Subcutaneous adipose tissue (tissue), 4 donors: Measurements from ENCODE around the gene REXO1. TPM values are rescaled to one million over a fixed set of nuclear protein-coding genes. Genes with fewer than 3 reads are reported as not detected.

Source experiments
- total RNA-seq, 4 donors: library from RNA; depleted of rRNA; stranded (reverse); fragments of >200 nt; gene quantifications; one replicate each; pipeline ENCODE4 v1.1.0, GENCODE V29; 2016
- TF ChIP-seq, protein P1 (sequence below): fragments of 450-650 bp; IDR thresholded peaks from one replicate; pipeline ENCODE4 v1.5.1; 2016; ENCODE audit warnings: low read depth, mild to moderate bottlenecking, control low read depth, antibody characterized with exemption, moderate library complexity

REXO1 gene
- total RNA-seq, 4 donors from 2014 or later: 12.3 to 30.5 (median 20.1) TPM

- TF ChIP-seq, protein P1, sequence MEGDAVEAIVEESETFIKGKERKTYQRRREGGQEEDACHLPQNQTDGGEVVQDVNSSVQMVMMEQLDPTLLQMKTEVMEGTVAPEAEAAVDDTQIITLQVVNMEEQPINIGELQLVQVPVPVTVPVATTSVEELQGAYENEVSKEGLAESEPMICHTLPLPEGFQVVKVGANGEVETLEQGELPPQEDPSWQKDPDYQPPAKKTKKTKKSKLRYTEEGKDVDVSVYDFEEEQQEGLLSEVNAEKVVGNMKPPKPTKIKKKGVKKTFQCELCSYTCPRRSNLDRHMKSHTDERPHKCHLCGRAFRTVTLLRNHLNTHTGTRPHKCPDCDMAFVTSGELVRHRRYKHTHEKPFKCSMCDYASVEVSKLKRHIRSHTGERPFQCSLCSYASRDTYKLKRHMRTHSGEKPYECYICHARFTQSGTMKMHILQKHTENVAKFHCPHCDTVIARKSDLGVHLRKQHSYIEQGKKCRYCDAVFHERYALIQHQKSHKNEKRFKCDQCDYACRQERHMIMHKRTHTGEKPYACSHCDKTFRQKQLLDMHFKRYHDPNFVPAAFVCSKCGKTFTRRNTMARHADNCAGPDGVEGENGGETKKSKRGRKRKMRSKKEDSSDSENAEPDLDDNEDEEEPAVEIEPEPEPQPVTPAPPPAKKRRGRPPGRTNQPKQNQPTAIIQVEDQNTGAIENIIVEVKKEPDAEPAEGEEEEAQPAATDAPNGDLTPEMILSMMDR: no peak
These were observed 18.5 kb upstream of the REXO1 start for GRCh38 chr19:1866693-1867348.

DNA sequence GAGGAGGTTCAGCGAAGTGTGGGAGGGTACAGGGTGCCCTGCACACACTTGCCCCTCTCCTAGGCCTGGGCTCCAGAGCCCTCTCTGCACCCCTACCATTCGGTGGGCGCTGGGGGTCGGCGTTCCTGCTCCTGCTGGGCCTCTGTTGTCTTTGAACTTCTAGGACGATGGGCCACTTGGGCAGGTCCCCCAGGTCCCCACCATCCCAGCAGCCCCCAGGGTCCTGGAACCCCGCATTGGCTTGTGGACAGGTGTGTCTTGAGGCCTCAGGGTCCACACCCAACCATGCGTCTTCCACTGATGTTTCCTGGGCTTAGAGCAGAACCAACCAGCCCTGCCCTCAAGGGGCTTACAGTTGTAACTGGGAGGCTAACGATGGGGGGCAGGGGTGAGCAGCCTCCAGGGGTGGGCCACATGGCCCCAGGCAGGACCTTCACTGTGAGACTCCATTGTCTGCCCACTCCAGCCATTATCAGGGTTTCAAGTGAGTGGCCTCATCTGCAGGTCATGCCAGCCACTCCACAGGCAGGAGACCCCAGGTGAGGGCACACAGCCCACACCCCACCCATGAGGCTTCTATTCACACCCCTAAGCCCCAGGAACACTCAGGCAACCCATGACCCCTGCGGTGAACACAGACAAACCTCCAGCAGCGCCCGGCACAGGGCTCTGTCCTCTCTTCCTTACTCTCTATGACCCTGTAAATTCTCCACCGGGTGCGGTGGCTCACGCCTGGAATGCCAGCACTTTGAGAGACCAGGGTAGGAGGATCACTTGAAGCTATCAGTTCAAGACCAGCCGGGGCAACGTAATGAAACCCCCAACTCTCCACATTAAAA lies 17.1 kb upstream of the REXO1 start:
- TF ChIP-seq, protein P1: no peak

- TF ChIP-seq, protein P1: no peak
These were observed 16.3 kb upstream of the REXO1 start for GRCh38 chr19:1864480-1865171.

GRCh38 chr19:1863638-1864479 lies 15.6 kb upstream of the REXO1 start:
- TF ChIP-seq, protein P1: no peak

GRCh38 chr19:1863328-1863637 lies 15.0 kb upstream of the REXO1 start, which contains the start of gene KLF16:
Gene KLF16 (minus strand): TSS chr19:1863579. CDS start chr19:1863497, 82 bp downstream.
- TF ChIP-seq, protein P1: no peak

DNA sequence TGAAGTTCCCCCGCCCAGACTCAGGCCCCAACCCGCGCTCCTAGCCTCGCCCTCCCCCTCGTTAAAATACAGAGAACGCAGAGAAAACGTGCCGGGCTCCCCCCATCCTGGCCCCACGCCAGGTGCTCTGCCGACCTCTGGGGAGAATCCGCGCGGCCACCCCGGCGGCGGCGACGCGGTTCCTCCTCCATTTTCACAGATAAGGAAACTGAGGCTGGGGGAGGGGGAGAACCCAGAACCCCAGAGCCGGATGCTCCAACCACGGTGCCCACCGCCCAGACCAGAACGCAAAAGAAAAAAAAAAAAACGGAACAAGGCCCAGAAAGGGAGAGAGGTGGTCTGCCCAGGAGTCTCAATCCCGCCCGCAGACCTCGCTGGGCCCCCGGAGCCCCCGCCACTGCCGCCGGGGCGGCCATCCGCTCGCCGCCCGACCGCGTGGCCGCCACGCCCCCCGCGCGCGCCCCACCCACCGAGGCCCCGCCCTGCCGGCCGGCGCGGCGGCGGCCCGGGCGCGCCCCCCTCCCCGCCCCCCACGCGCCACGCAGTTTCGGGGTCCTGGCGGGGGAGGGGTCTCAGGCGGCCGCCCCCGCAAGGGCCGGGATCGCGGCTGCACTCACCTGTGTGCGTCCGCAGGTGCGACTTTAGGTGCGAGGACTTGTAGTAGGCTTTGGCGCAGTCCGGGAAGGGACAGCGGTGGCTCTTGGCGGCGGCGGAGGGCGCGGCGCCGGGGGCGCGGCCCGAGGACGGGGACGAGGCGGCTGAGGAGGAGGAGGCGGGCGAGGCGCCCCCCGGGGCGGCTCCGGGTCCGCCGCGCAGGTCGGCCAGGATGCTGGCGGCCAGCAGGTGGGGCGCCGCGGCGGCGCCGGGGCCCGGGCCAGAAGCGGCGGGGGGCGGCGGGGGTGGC lies 14.4 kb upstream of the REXO1 start:
- TF ChIP-seq, protein P1: no peak
